Measurements from ENCODE around the gene LMNTD2. TPM values are rescaled to one million over a fixed set of nuclear protein-coding genes. Genes with fewer than 3 reads are reported as not detected.

LMNTD2 gene
- total and polyA plus RNA-seq, 2 of the 13 experiments (the other 11 are each of a cell fraction or from before 2014, with no cell fraction given), result 1.1 to 3.1 TPM

GRCh38 chr11:587978-588380 lies 27.4 kb upstream of the LMNTD2 start (continued):
- TF ChIP-seq ZBTB40 (IDR thresholded peaks at IDR 0.05) (no peak), ZBTB40 (CRISPR knock-in tag; IDR thresholded peaks at IDR 0.05) (no peak), CHD4 (IDR thresholded peaks at IDR 0.05; ENCODE audit: borderline replicate concordance, low read length) (no peak), SIX4 (CRISPR knock-in tag; IDR thresholded peaks at IDR 0.05) (no peak; the same call in 1 of the 2 replicates), IKZF5 (CRISPR knock-in tag; IDR thresholded peaks at IDR 0.05) (peak; percentile 79), SNAPC4 (CRISPR knock-in tag; IDR thresholded peaks at IDR 0.05) (no peak), FOSL2 (CRISPR knock-in tag; IDR thresholded peaks at IDR 0.05) (peak; percentile 99), RARG (CRISPR knock-in tag; IDR thresholded peaks at IDR 0.05; ENCODE audit: low read depth) (no peak), SKI (IDR thresholded peaks at IDR 0.05; ENCODE audit: partially characterized antibody) (peak; percentile 84), PRDM10 (CRISPR knock-in tag; IDR thresholded peaks at IDR 0.05; ENCODE audit: low read depth) (peak; percentile 94), ZSCAN25 (CRISPR knock-in tag; IDR thresholded peaks at IDR 0.05) (peak; percentile 92)

Data from HepG2 (cell line).